Endodermal cell (in vitro differentiated cells): ENCODE measurements around the gene CIT. TPM values are rescaled to one million over a fixed set of nuclear protein-coding genes. Genes with fewer than 3 reads are reported as not detected.

Source experiments
- DNase-seq: peaks from one replicate; pipeline ENCODE4 v3.0.0-alpha.2; 2017
- H3K27ac ChIP-seq: 2 replicates; pipeline ENCODE4 v1.5.1; 2013; ENCODE audit warnings: mild to moderate bottlenecking, low read depth, low read length, moderate library complexity
- H3K27me3 ChIP-seq: 2 replicates; pipeline ENCODE4 v1.6.1; 2013; ENCODE audit warnings: mild to moderate bottlenecking, low read length, moderate library complexity; ENCODE audit not compliant: insufficient read depth, control insufficient read depth, poor library complexity, severe bottlenecking
- H3K36me3 ChIP-seq: 2 replicates; pipeline ENCODE4 v1.7.0; 2013; ENCODE audit warnings: mild to moderate bottlenecking, low read length, moderate library complexity; ENCODE audit not compliant: control insufficient read depth, insufficient read depth
- H3K4me1 ChIP-seq: one replicate; pipeline ENCODE4 v1.7.0; 2013; ENCODE audit warnings: low read length; ENCODE audit not compliant: control insufficient read depth, insufficient read depth
- H3K4me3 ChIP-seq: 2 replicates; pipeline ENCODE4 v1.5.1; 2013; ENCODE audit warnings: mild to moderate bottlenecking, low read length, moderate library complexity
- H3K9ac ChIP-seq: 2 replicates; pipeline ENCODE4 v1.6.1; 2013; ENCODE audit warnings: mild to moderate bottlenecking, low read length, moderate library complexity; ENCODE audit not compliant: poor library complexity, severe bottlenecking; ENCODE audit errors: extremely low read depth
- H3K9me3 ChIP-seq: 2 replicates; pipeline ENCODE4 v1.6.1; 2013; ENCODE audit warnings: mild to moderate bottlenecking, low read length, moderate library complexity; ENCODE audit not compliant: control insufficient read depth
- H3K27ac Mint-ChIP-seq: 2 replicates; pipeline ENCODE4 v1.8.0; 2020; ENCODE audit warnings: mixed read lengths
- H3K27me3 Mint-ChIP-seq: 2 replicates; pipeline ENCODE4 v1.8.0; 2021; ENCODE audit warnings: mild to moderate bottlenecking, mixed read lengths; ENCODE audit not compliant: insufficient read depth
- H3K36me3 Mint-ChIP-seq: 2 replicates; pipeline ENCODE4 v1.8.0; 2020; ENCODE audit warnings: low read depth, mixed read lengths
- H3K4me1 Mint-ChIP-seq: 2 replicates; pipeline ENCODE4 v1.8.0; 2020; ENCODE audit warnings: mixed read lengths
- H3K4me3 Mint-ChIP-seq: 2 replicates; pipeline ENCODE4 v1.8.0; 2020; ENCODE audit warnings: mild to moderate bottlenecking, moderate library complexity, mixed read lengths
- H3K9me3 Mint-ChIP-seq: 2 replicates; pipeline ENCODE4 v1.8.0; 2020; ENCODE audit warnings: mild to moderate bottlenecking, mixed read lengths
- WGBS, 2 experiments: methylation state at CpG; one replicate each; pipeline versions ENCODE4 v1.1.5 to v1.1.7; 2013; ENCODE audit warnings: missing lambda C conversion rate in 2 of 2, mixed read lengths in 1 of 2; ENCODE audit not compliant: insufficient coverage in 1 of 2, insufficient read length in 1 of 2; 5-methylcytosine and 5-hydroxymethylcytosine counted together
- total RNA-seq, 2 donors: library from RNA; stranded (reverse); fragmentation: NEBNext Ultra II Directional in 1 of 2; extraction: Animal tissue kit (Norgen Biotek cat#: 25700) in 1 of 2; gene quantifications; 2 replicates in 1 of 2; 3 replicates in 1 of 2; pipeline ENCODE4 v1.2.1, GENCODE V29; 2021
- TF ChIP-seq, protein P1 (sequence below): fragments of 200-600 bp; sonication (generic); conservative IDR thresholded peaks from 2 replicates; pipeline ENCODE4 v1.5.0; 2021; ENCODE audit warnings: antibody characterized with exemption, mild to moderate bottlenecking

CIT gene
- total RNA-seq, 2 donors from 2014 or later = 57.3 to 79.1 TPM

DNA sequence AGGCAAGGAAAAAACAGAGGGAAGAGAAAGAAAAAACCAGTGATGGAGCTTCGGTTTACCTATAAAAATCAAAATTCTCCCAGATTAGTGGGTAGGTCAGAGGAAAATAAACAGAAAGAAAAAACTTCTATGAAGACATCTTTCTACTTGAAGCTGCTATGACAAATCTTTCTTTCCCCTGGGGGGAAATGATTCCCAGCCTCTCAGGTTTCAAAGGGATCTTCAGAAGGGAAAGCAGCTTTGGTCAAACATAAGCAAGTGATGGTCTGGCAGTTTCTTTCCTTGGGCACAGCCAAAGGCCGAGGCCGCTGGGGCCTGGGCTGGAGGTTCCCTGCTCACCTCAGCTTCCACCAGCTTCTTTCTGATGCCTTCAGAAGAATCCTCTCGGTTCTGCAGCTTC lies 104.7 kb downstream of the CIT start:
- no peaks in the 10 kb centered on the region for H3K4me1 Mint-ChIP-seq
- H3K4me3 Mint-ChIP-seq = no peak overlapping the region
- H3K9me3 ChIP-seq = no peaks in the 10 kb centered on the region
- H3K36me3 Mint-ChIP-seq = peaks cover 65% of the 10 kb centered on the region
- H3K27me3 ChIP-seq = no peaks in the 10 kb centered on the region
- no peak overlapping the region for H3K9ac ChIP-seq
- peaks cover 63% of the 10 kb centered on the region for H3K36me3 ChIP-seq
- WGBS, 2 experiments = 90 to 94% methylated on average over 2 to 3 of the region's 4 CpGs
- no peak for DNase-seq
- no peaks in the 10 kb centered on the region for H3K4me1 ChIP-seq
- TF ChIP-seq, protein P1, sequence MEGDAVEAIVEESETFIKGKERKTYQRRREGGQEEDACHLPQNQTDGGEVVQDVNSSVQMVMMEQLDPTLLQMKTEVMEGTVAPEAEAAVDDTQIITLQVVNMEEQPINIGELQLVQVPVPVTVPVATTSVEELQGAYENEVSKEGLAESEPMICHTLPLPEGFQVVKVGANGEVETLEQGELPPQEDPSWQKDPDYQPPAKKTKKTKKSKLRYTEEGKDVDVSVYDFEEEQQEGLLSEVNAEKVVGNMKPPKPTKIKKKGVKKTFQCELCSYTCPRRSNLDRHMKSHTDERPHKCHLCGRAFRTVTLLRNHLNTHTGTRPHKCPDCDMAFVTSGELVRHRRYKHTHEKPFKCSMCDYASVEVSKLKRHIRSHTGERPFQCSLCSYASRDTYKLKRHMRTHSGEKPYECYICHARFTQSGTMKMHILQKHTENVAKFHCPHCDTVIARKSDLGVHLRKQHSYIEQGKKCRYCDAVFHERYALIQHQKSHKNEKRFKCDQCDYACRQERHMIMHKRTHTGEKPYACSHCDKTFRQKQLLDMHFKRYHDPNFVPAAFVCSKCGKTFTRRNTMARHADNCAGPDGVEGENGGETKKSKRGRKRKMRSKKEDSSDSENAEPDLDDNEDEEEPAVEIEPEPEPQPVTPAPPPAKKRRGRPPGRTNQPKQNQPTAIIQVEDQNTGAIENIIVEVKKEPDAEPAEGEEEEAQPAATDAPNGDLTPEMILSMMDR = no peak
- H3K4me3 ChIP-seq = no peak overlapping the region
- no peak overlapping the region for H3K27ac Mint-ChIP-seq
- H3K27me3 Mint-ChIP-seq = no peaks in the 10 kb centered on the region
- H3K27ac ChIP-seq = no peak overlapping the region
- no peaks in the 10 kb centered on the region for H3K9me3 Mint-ChIP-seq

DNA sequence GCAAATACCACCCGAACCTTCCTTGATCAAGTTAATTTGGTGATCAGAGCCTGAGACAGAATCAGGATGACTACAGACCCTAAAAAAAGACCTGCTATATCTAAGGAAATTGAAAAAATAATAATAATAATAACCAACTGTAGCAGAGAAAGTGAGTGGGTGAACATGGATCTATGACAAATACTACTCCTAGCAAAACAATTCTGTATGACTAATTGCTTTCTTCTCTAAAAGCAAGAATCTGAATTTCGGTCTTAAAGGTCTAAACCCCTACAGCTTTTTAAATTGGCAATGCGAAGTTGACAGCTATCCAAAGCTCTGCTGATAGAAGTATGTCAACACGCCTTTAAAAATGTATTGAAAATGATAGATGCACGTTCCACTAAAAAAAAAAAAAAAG lies 107.0 kb downstream of the CIT start:
- H3K9me3 ChIP-seq = no peaks in the 10 kb centered on the region
- 87 to 95% methylated on average over 4 to 5 of the region's 5 CpGs for WGBS, 2 experiments
- H3K9me3 Mint-ChIP-seq = no peaks in the 10 kb centered on the region
- DNase-seq = no peak
- no peaks in the 10 kb centered on the region for H3K4me1 ChIP-seq
- H3K4me1 Mint-ChIP-seq = no peaks in the 10 kb centered on the region
- H3K9ac ChIP-seq = no peak overlapping the region
- TF ChIP-seq, protein P1 = no peak
- H3K36me3 ChIP-seq = peaks cover 65% of the 10 kb centered on the region
- no peak overlapping the region for H3K4me3 ChIP-seq
- no peaks in the 10 kb centered on the region for H3K27me3 ChIP-seq
- no peak overlapping the region for H3K4me3 Mint-ChIP-seq
- peaks cover 60% of the 10 kb centered on the region for H3K36me3 Mint-ChIP-seq
- no peak overlapping the region for H3K27ac ChIP-seq
- H3K27me3 Mint-ChIP-seq = no peaks in the 10 kb centered on the region
- no peak overlapping the region for H3K27ac Mint-ChIP-seq

DNA sequence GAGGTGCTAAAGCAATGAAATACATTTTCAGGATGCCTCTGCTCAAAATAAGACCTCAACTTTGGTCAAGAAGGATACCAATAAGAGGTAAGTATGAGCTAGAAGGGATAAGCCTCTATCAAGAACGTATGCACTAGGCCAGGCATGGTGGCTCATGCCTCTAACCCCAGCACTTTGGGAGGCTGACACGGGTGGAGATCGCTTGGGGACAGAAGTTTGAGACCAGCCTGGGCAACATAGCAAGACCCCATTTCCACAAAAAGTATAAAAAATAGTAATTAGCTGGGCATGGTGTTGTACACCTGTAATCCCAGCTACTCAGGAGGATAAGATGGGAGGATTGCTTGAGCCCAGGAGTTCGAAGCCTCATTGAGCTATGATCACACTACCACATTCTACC lies 114.5 kb downstream of the CIT start:
- no peak overlapping the region for H3K9ac ChIP-seq
- Mint-ChIP-seq H3K4me1 (no peaks in the 10 kb centered on the region), H3K27ac (no peak overlapping the region)

More for the DNA sequence above, 114.5 kb downstream of the CIT start:
- DNase-seq = no peak
- no peaks in the 10 kb centered on the region for H3K9me3 ChIP-seq
- H3K4me3 ChIP-seq = no peak overlapping the region
- Mint-ChIP-seq H3K36me3 (peaks cover 68% of the 10 kb centered on the region), H3K4me3 (no peak overlapping the region), H3K27me3 (no peaks in the 10 kb centered on the region), H3K9me3 (no peaks in the 10 kb centered on the region)
- no peaks in the 10 kb centered on the region for H3K27me3 ChIP-seq
- TF ChIP-seq, protein P1 = no peak
- H3K4me1 ChIP-seq = no peaks in the 10 kb centered on the region
- 89 to 96% methylated on average over 1 to 4 of the region's 4 CpGs for WGBS, 2 experiments
- H3K36me3 ChIP-seq = peaks cover 75% of the 10 kb centered on the region
- H3K27ac ChIP-seq = no peak overlapping the region
